HG03025 (cell line): ENCODE results near the gene KATNB1.
"Not testable (repeated sequence)": the region's sequence is repeated elsewhere in the genome, so short reads cannot be mapped to it uniquely, and the experiment has no call there.

ENCODE experiments used
- ATAC-seq: cut with Tn5 transposase; IDR thresholded peaks from one replicate; pipeline ENCODE4 v1.9.1; 2021; ENCODE audit warnings: mild to moderate bottlenecking, moderate library complexity; ENCODE audit not compliant: unreplicated experiment, low FRiP score

The KATNB1 gene

GRCh38 chr16:57700781-57701551 is 34.6 kb upstream of the KATNB1 start:
- ATAC-seq: no peak

- ATAC-seq: no peak
Observed at GRCh38 chr16:57701759-57702371, 33.7 kb upstream of the KATNB1 start.

GRCh38 chr16:57703416-57704010 is 32.1 kb upstream of the KATNB1 start:
- no peak for ATAC-seq

GRCh38 chr16:57704011-57704904 is 31.3 kb upstream of the KATNB1 start:
- ATAC-seq: no peak

- ATAC-seq: no peak
Observed at GRCh38 chr16:57704905-57705852, 30.4 kb upstream of the KATNB1 start.

GRCh38 chr16:57706717-57707116 is 28.9 kb upstream of the KATNB1 start:
- no peak for ATAC-seq

- no peak for ATAC-seq
Observed at GRCh38 chr16:57707331-57707730, 28.2 kb upstream of the KATNB1 start.

GRCh38 chr16:57708168-57708567 is 27.4 kb upstream of the KATNB1 start:
- no peak for ATAC-seq

- no peak for ATAC-seq
Observed at GRCh38 chr16:57709663-57710062, 25.9 kb upstream of the KATNB1 start.

- ATAC-seq: no peak
Observed at GRCh38 chr16:57711346-57711745, 24.2 kb upstream of the KATNB1 start.

GRCh38 chr16:57711993-57712392 is 23.6 kb upstream of the KATNB1 start:
- no peak for ATAC-seq

- ATAC-seq: not testable (repeated sequence)
Observed at GRCh38 chr16:57712569-57712968, 23.0 kb upstream of the KATNB1 start.

GRCh38 chr16:57713596-57713995 is 22.0 kb upstream of the KATNB1 start:
- no peak for ATAC-seq

- no peak for ATAC-seq
Observed at GRCh38 chr16:57714047-57714446, 21.5 kb upstream of the KATNB1 start.

GRCh38 chr16:57720142-57720575 is 15.4 kb upstream of the KATNB1 start:
- no peak for ATAC-seq

- ATAC-seq: no peak
Observed at GRCh38 chr16:57721356-57722209, 14.0 kb upstream of the KATNB1 start.

GRCh38 chr16:57722210-57722499 is 13.4 kb upstream of the KATNB1 start:
- no peak for ATAC-seq

GRCh38 chr16:57722651-57723050 is 12.9 kb upstream of the KATNB1 start:
- ATAC-seq: no peak

- no peak for ATAC-seq
Observed at GRCh38 chr16:57723170-57723569, 12.4 kb upstream of the KATNB1 start.
